ENCODE measurements around the gene TGFBR3.

The TGFBR3 gene

GRCh38 chr1:91799159-91799558, 86.8 kb downstream of the TGFBR3 start:
- DNase-seq (ENCODE audit: low spot score) = no peak

- DNase-seq (ENCODE audit: low spot score) = no peak
Observed at GRCh38 chr1:91798740-91799139, 87.2 kb downstream of the TGFBR3 start.

- DNase-seq (ENCODE audit: low spot score) = no peak
Observed at GRCh38 chr1:91798241-91798648, 87.7 kb downstream of the TGFBR3 start.

GRCh38 chr1:91797164-91797563, 88.8 kb downstream of the TGFBR3 start:
- DNase-seq (ENCODE audit: low spot score) = no peak

- no peak for DNase-seq (ENCODE audit: low spot score)
Observed at GRCh38 chr1:91796390-91796654, 89.6 kb downstream of the TGFBR3 start.

GRCh38 chr1:91795591-91796389, 90.2 kb downstream of the TGFBR3 start:
- no peak for DNase-seq (ENCODE audit: low spot score)

- DNase-seq (ENCODE audit: low spot score) = no peak
Observed at GRCh38 chr1:91793877-91794276, 92.1 kb downstream of the TGFBR3 start.

- DNase-seq (ENCODE audit: low spot score) = no peak
Observed at GRCh38 chr1:91793189-91793588, 92.8 kb downstream of the TGFBR3 start.

GRCh38 chr1:91792489-91793071, 93.4 kb downstream of the TGFBR3 start:
- DNase-seq (ENCODE audit: low spot score) = no peak

GRCh38 chr1:91791691-91792488, 94.1 kb downstream of the TGFBR3 start:
- no peak for DNase-seq (ENCODE audit: low spot score)

- DNase-seq (ENCODE audit: low spot score) = no peak
Observed at GRCh38 chr1:91791103-91791502, 94.8 kb downstream of the TGFBR3 start.

- DNase-seq (ENCODE audit: low spot score) = no peak
Observed at GRCh38 chr1:91790392-91790791, 95.6 kb downstream of the TGFBR3 start.

GRCh38 chr1:91789273-91789997, 96.5 kb downstream of the TGFBR3 start:
- no peak for DNase-seq (ENCODE audit: low spot score)

GRCh38 chr1:91787919-91788318, 98.0 kb downstream of the TGFBR3 start:
- no peak for DNase-seq (ENCODE audit: low spot score)

- no peak for DNase-seq (ENCODE audit: low spot score)
Observed at GRCh38 chr1:91784616-91785015, 101.3 kb downstream of the TGFBR3 start.

- DNase-seq (ENCODE audit: low spot score) = no peak
Observed at GRCh38 chr1:91784191-91784590, 101.8 kb downstream of the TGFBR3 start.

- DNase-seq (ENCODE audit: low spot score) = no peak
Observed at GRCh38 chr1:91783423-91784170, 102.4 kb downstream of the TGFBR3 start.

- no peak for DNase-seq (ENCODE audit: low spot score)
Observed at GRCh38 chr1:91781901-91782622, 103.9 kb downstream of the TGFBR3 start.

GRCh38 chr1:91781371-91781825, 104.6 kb downstream of the TGFBR3 start:
- no peak for DNase-seq (ENCODE audit: low spot score)

GRCh38 chr1:91779548-91780021, 106.4 kb downstream of the TGFBR3 start:
- no peak for DNase-seq (ENCODE audit: low spot score)

GRCh38 chr1:91778964-91779363, 107.0 kb downstream of the TGFBR3 start:
- no peak for DNase-seq (ENCODE audit: low spot score)
